H1 (cell line): ENCODE measurements around the gene EGFLAM. TPM values are rescaled to one million over a fixed set of nuclear protein-coding genes. Genes with fewer than 3 reads are reported as not detected.

ENCODE experiments used
- CTCF ChIA-PET: fragments of 300-600 bp; sonication (Branson Sonifier 250); formaldehyde crosslinking; loops from one replicate; lab custom pipeline; 2021; ENCODE audit not compliant: partially characterized antibody; lab: Charles Lee
- POLR2A ChIA-PET: fragments of 300-600 bp; sonication (Branson Sonifier 250); formaldehyde crosslinking; loops from one replicate; lab custom pipeline; 2021; ENCODE audit warnings: inconsistent platforms; ENCODE audit not compliant: partially characterized antibody; lab: Charles Lee
- DNase-seq, 2 experiments: peaks; one replicate each; pipeline versions ENCODE4 v3.0.0 to v3.0.0-alpha.2; 2010 to 2022; ENCODE audit warnings: low spot score in 2 of 2, low read depth in 1 of 2, mixed read lengths in 1 of 2
- FAIRE-seq: peaks from 2 replicates; lab custom pipeline; 2011; peaks lifted over from hg19 to GRCh38; lab: Jason Lieb, UNC
- H2AFZ ChIP-seq: 2 replicates; pipeline ENCODE4 v1.8.1; 2012; ENCODE audit warnings: low read length, inconsistent platforms
- H2AK5ac ChIP-seq: 2 replicates; pipeline ENCODE4 v1.6.1; 2013; ENCODE audit warnings: low read depth, low read length
- H2BK120ac ChIP-seq: replicated peaks from 2 replicates; pipeline ENCODE3; 2013; ENCODE audit warnings: low read depth, low read length, inconsistent platforms
- H2BK12ac ChIP-seq: 2 replicates; pipeline ENCODE4 v1.6.1; 2013; ENCODE audit warnings: low read depth, low read length
- H2BK15ac ChIP-seq: 2 replicates; pipeline ENCODE4 v1.6.1; 2013; ENCODE audit warnings: low read length
- H2BK20ac ChIP-seq: 2 replicates; pipeline ENCODE4 v1.6.1; 2013; ENCODE audit warnings: low read length
- H2BK5ac ChIP-seq: 2 replicates; pipeline ENCODE4 v1.6.1; 2013; ENCODE audit warnings: low read depth, low read length
- H3K14ac ChIP-seq: 2 replicates; pipeline ENCODE4 v1.6.1; 2013; ENCODE audit warnings: inconsistent platforms; ENCODE audit not compliant: insufficient read length
- H3K18ac ChIP-seq: 2 replicates; pipeline ENCODE4 v1.6.1; 2013; ENCODE audit warnings: low read length; ENCODE audit errors: extremely low read depth
- H3K23ac ChIP-seq: 2 replicates; pipeline ENCODE4 v1.6.1; 2013; ENCODE audit warnings: inconsistent platforms; ENCODE audit not compliant: insufficient read length
- H3K23me2 ChIP-seq: 2 replicates; pipeline ENCODE4 v1.6.1; 2013; ENCODE audit warnings: low read depth, low read length
- H3K27ac ChIP-seq: 2 replicates; pipeline ENCODE4 v1.6.1; 2011; ENCODE audit warnings: low read depth, low read length, inconsistent platforms
- H3K27me3 ChIP-seq, 4 experiments: replicated peaks in 1 of 4; 1 replicate in 1 of 4; 2 replicates in 3 of 4; pipeline versions ENCODE4 v1.6.1 to v1.8.1; 2011 to 2013; ENCODE audit warnings: low read length in 3 of 4, mild to moderate bottlenecking in 3 of 4, inconsistent platforms in 2 of 4, mixed read lengths in 2 of 4, moderate library complexity in 1 of 4; ENCODE audit not compliant: control insufficient read depth in 3 of 4, insufficient read depth in 3 of 4; ENCODE audit errors: extremely low read depth in 1 of 4
- H3K36me3 ChIP-seq, 4 experiments: 2 replicates each; pipeline versions ENCODE4 v1.6.1 to v1.8.1; 2011 to 2013; ENCODE audit warnings: mild to moderate bottlenecking in 4 of 4, low read length in 3 of 4, moderate library complexity in 2 of 4, control low read depth in 1 of 4, inconsistent platforms in 1 of 4; ENCODE audit not compliant: insufficient read depth in 4 of 4, control insufficient read depth in 2 of 4
- H3K4ac ChIP-seq: replicated peaks from 2 replicates; pipeline ENCODE3; 2013; ENCODE audit warnings: low read length, low read depth, mixed read lengths, inconsistent platforms; ENCODE audit not compliant: insufficient read length
- H3K4me1 ChIP-seq, 4 experiments: replicated peaks in 1 of 4; 1 replicate in 1 of 4; 2 replicates in 3 of 4; pipeline versions ENCODE4 v1.6.1 to v1.8.1; 2011 to 2013; ENCODE audit warnings: low read length in 3 of 4, inconsistent platforms in 2 of 4, mixed read lengths in 1 of 4; ENCODE audit not compliant: insufficient read depth in 4 of 4, control insufficient read depth in 3 of 4
- H3K4me2 ChIP-seq, 2 experiments: 2 replicates each; pipeline versions ENCODE4 v1.6.1 to v1.8.1; 2011 to 2013; ENCODE audit warnings: low read depth in 2 of 2, low read length in 2 of 2, control low read depth in 1 of 2, inconsistent platforms in 1 of 2, mild to moderate bottlenecking in 1 of 2; ENCODE audit not compliant: insufficient read depth in 1 of 2
- H3K4me3 ChIP-seq, 4 experiments: fragments of 200-600, 300-600 bp in 1 of 4; sonication (generic), shearing (Covaris generic), sonication (Bioruptor Twin) in 1 of 4; 2 replicates each; pipeline versions ENCODE4 v1.5.1 to v1.8.1; 2011 to 2016; ENCODE audit warnings: low read length in 4 of 4, low read depth in 3 of 4, control low read depth in 2 of 4, inconsistent platforms in 2 of 4, mild to moderate bottlenecking in 2 of 4, mixed read lengths in 1 of 4, moderate library complexity in 1 of 4; ENCODE audit not compliant: insufficient read depth in 2 of 4; ENCODE audit errors: extremely low read depth in 1 of 4
- H3K56ac ChIP-seq: replicated peaks from 2 replicates; pipeline ENCODE3; 2013; ENCODE audit warnings: low read depth, mild to moderate bottlenecking, mixed read lengths, low read length, inconsistent platforms; ENCODE audit not compliant: insufficient read length
- H3K79me1 ChIP-seq: 2 replicates; pipeline ENCODE4 v1.6.1; 2013; ENCODE audit warnings: low read depth, low read length, control low read depth
- H3K79me2 ChIP-seq, 2 experiments: 2 replicates each; pipeline versions ENCODE4 v1.6.1 to v1.8.1; 2012 to 2013; ENCODE audit warnings: low read length in 2 of 2, mild to moderate bottlenecking in 2 of 2, inconsistent platforms in 1 of 2; ENCODE audit not compliant: insufficient read depth in 2 of 2, control insufficient read depth in 1 of 2
- H3K9ac ChIP-seq, 4 experiments: replicated peaks in 1 of 4; 1 replicate in 1 of 4; 2 replicates in 3 of 4; pipeline versions ENCODE4 v1.6.1 to v1.8.1; 2011 to 2013; ENCODE audit warnings: low read depth in 3 of 4, low read length in 3 of 4, control low read depth in 2 of 4, mild to moderate bottlenecking in 2 of 4, moderate library complexity in 2 of 4, inconsistent platforms in 1 of 4; ENCODE audit errors: extremely low read depth in 1 of 4
- H3K9me3 ChIP-seq, 2 experiments: 2 replicates each; pipeline versions ENCODE4 v1.6.1 to v1.8.1; 2012 to 2013; ENCODE audit warnings: mild to moderate bottlenecking in 2 of 2, moderate library complexity in 2 of 2, control low read depth in 1 of 2, inconsistent platforms in 1 of 2, low read depth in 1 of 2, low read length in 1 of 2, mixed read lengths in 1 of 2; ENCODE audit not compliant: insufficient read depth in 2 of 2
- H4K20me1 ChIP-seq, 2 experiments: replicated peaks in 1 of 2; 2 replicates each; pipeline versions ENCODE3 to v1.8.1; 2011 to 2013; ENCODE audit warnings: inconsistent platforms in 2 of 2, low read length in 2 of 2, mild to moderate bottlenecking in 1 of 2; ENCODE audit not compliant: insufficient read depth in 2 of 2, control insufficient read depth in 1 of 2
- H4K5ac ChIP-seq: 2 replicates; pipeline ENCODE4 v1.6.1; 2013; ENCODE audit warnings: low read length, low read depth, mixed read lengths, inconsistent platforms; ENCODE audit not compliant: insufficient read length
- H4K8ac ChIP-seq: 2 replicates; pipeline ENCODE4 v1.8.0; 2013; ENCODE audit warnings: mild to moderate bottlenecking, moderate library complexity, low read length, inconsistent platforms; ENCODE audit not compliant: insufficient read depth; ENCODE audit errors: extremely low read depth
- H4K91ac ChIP-seq: replicated peaks from 2 replicates; pipeline ENCODE3; 2013; ENCODE audit warnings: low read length, mixed read lengths, inconsistent platforms; ENCODE audit not compliant: insufficient read length
- BACH1 ChIP-seq: IDR thresholded peaks from 2 replicates; pipeline ENCODE4 v1.6.1; 2012; ENCODE audit warnings: low read length, improper control_type of control experiment
- CHD1 ChIP-seq: IDR thresholded peaks from 2 replicates; pipeline ENCODE4 v1.6.1; 2012; ENCODE audit warnings: low read depth, low read length, improper control_type of control experiment
- CREB1 ChIP-seq: IDR thresholded peaks from 2 replicates; pipeline ENCODE4 v1.6.1; 2012; ENCODE audit warnings: inconsistent platforms
- E2F6 ChIP-seq: IDR thresholded peaks from 2 replicates; pipeline ENCODE4 v1.6.1; 2012; ENCODE audit warnings: inconsistent platforms
- HDAC2 ChIP-seq, 2 experiments: fragments of 300-600 bp in 1 of 2; sonication (generic) in 1 of 2; IDR thresholded peaks; 2 replicates each; pipeline ENCODE4 v1.6.1; 2011 to 2012; ENCODE audit warnings: low read depth in 2 of 2, low read length in 2 of 2, mild to moderate bottlenecking in 2 of 2, moderate library complexity in 2 of 2, borderline replicate concordance in 1 of 2, inconsistent platforms in 1 of 2
- JUN ChIP-seq: IDR thresholded peaks from 2 replicates; pipeline ENCODE4 v1.6.1; 2011; ENCODE audit warnings: low read depth, mild to moderate bottlenecking, improper control_type of control experiment, low read length
- MAFK ChIP-seq: IDR thresholded peaks from 2 replicates; pipeline ENCODE4 v1.6.1; 2012; ENCODE audit warnings: low read depth, mild to moderate bottlenecking, improper control_type of control experiment, low read length
- NRF1 ChIP-seq: IDR thresholded peaks from 2 replicates; pipeline ENCODE4 v1.6.1; 2011; ENCODE audit warnings: mild to moderate bottlenecking, low read depth, low read length, improper control_type of control experiment
- RAD21 ChIP-seq, 2 experiments: IDR thresholded peaks in 1 of 2; conservative IDR thresholded peaks in 1 of 2; 2 replicates each; pipeline ENCODE4 v1.6.1; 2011; ENCODE audit warnings: low read depth in 2 of 2, low read length in 2 of 2, improper control_type of control experiment in 1 of 2, inconsistent platforms in 1 of 2, mild to moderate bottlenecking in 1 of 2, moderate library complexity in 1 of 2
- SIX5 ChIP-seq: IDR thresholded peaks from 2 replicates; pipeline ENCODE4 v1.6.1; 2011; ENCODE audit warnings: mild to moderate bottlenecking, low read depth, low read length
- SP2 ChIP-seq: IDR thresholded peaks from 2 replicates; pipeline ENCODE4 v1.6.1; 2012; ENCODE audit warnings: mild to moderate bottlenecking, low read length, inconsistent platforms
- SUZ12 ChIP-seq: fragments of 200-600 bp; sonication (generic); IDR thresholded peaks from 2 replicates; pipeline ENCODE4 v1.6.1; 2012; ENCODE audit warnings: mild to moderate bottlenecking, inconsistent platforms, low read length, moderate library complexity, mixed read lengths
- TAF1 ChIP-seq: IDR thresholded peaks from 2 replicates; pipeline ENCODE4 v1.6.1; 2011; ENCODE audit warnings: mild to moderate bottlenecking, low read depth, low read length
- TBP ChIP-seq: IDR thresholded peaks from 2 replicates; pipeline ENCODE4 v1.6.1; 2011; ENCODE audit warnings: low read depth, low read length, improper control_type of control experiment
- WGBS, 2 experiments: shearing (Covaris generic) in 1 of 2; methylation state at CpG; one replicate each; pipeline versions ENCODE4 v1.1.6 to v1.1.7; 2013 to 2015; ENCODE audit warnings: low lambda C conversion rate in 2 of 2, mixed read lengths in 2 of 2, inconsistent platforms in 1 of 2, low coverage in 1 of 2, missing lambda C conversion rate in 1 of 2; ENCODE audit not compliant: insufficient replicate concordance in 2 of 2, insufficient coverage in 1 of 2, insufficient read length in 1 of 2; ENCODE audit errors: extremely low coverage in 1 of 2, missing lambda C conversion rate in 1 of 2; 5-methylcytosine and 5-hydroxymethylcytosine counted together
- polyA plus RNA-seq, 7 experiments: library from polyadenylated mRNA; depleted of rRNA in 3 of 7; stranded (reverse) in 5 of 7; unstranded in 2 of 7; fragments of >200 nt in 5 of 7; fragments of 200-250 nt in 2 of 7; gene quantifications; 1 replicate in 5 of 7; 2 replicates in 1 of 7; 4 replicates in 1 of 7; pipeline versions ENCODE4 v1.2.1 to v1.2.3, GENCODE V29; 2011 to 2013; ENCODE audit warnings: missing spikeins in 2 of 7, mixed read lengths in 2 of 7
- total RNA-seq: library from RNA; stranded (reverse); fragmentation: NEBNext Ultra II Directional; extraction: Animal tissue kit (Norgen Biotek cat#: 25700); gene quantifications from 2 replicates; pipeline ENCODE4 v1.2.1, GENCODE V29; 2021

The EGFLAM gene
- total and polyA plus RNA-seq, 2 of the 8 experiments (the other 6 are each of a cell fraction or from before 2014, with no cell fraction given) = 0.20 to 0.24 TPM

GRCh38 chr5:38240212-38240611 lies 18.1 kb upstream of the EGFLAM start:
- FAIRE-seq = no peak
- Histone ChIP-seq H4K20me1 (no peaks in the 10 kb centered on the region), H3K9ac (no peak overlapping the region), H3K36me3 (no peaks in the 10 kb centered on the region), H3K4me2 (no peak overlapping the region), H2BK12ac (no peak overlapping the region), H3K4me1 (no peaks in the 10 kb centered on the region), H2BK5ac (no peak overlapping the region), H2BK120ac (no peak overlapping the region), H3K23me2 (no peaks in the 10 kb centered on the region), H3K18ac (no peak overlapping the region), H3K79me1 (no peaks in the 10 kb centered on the region), H3K27me3 (no peaks in the 10 kb centered on the region), H3K9me3 (peaks cover 1 to 2% of the 10 kb centered on the region in 2 experiments; a peak in 1 of 4 replicates), H3K14ac (no peak overlapping the region), H3K56ac (no peak overlapping the region), H3K4me3 (no peak overlapping the region), H2AK5ac (no peak overlapping the region), H4K91ac (no peak overlapping the region), H2AFZ (no peak overlapping the region), H3K4ac (no peak overlapping the region), H3K23ac (no peak overlapping the region), H2BK15ac (no peak overlapping the region), H3K27ac (no peak overlapping the region), H4K8ac (no peak overlapping the region), H4K5ac (no peak overlapping the region), H2BK20ac (no peak overlapping the region), H3K79me2 (no peaks in the 10 kb centered on the region)
- POLR2A ChIA-PET = no interaction called here
- no peak for TF ChIP-seq TBP
- no peak for TF ChIP-seq NRF1
- no peak for TF ChIP-seq TAF1
- no peak for TF ChIP-seq SIX5
- no peak for TF ChIP-seq SUZ12
- no peak for TF ChIP-seq CHD1
- TF ChIP-seq MAFK = no peak
- TF ChIP-seq JUN = no peak
- TF ChIP-seq BACH1 = no peak
- no peak for TF ChIP-seq RAD21 (IDR thresholded peaks at IDR 0.05 in 1 of 2, conservative IDR thresholded peaks at IDR 0.05 in 1 of 2; ENCODE audit: low read depth in 2 of 2, low read length in 2 of 2)
- TF ChIP-seq SP2 = no peak
- no peak for TF ChIP-seq CREB1
- no peak for TF ChIP-seq HDAC2 (IDR thresholded peaks at IDR 0.05; ENCODE audit: borderline replicate concordance in 1 of 2, low read depth in 2 of 2, low read length in 2 of 2)
- no peak for TF ChIP-seq E2F6
- 79% methylated on average over 1 of the region's 1 CpG; no CpG with 5 or more reads in 1 of the 2 experiments for WGBS, 2 experiments
- CTCF ChIA-PET = interaction anchor here (2.4 kb wide), 1 partner anchor 25 kb away, joined by 10 read pairs; no protein-coding TSS in a partner anchor
- DNase-seq = no peak
